HepG2 (cell line): ENCODE measurements around the gene CHN2. TPM values are rescaled to one million over a fixed set of nuclear protein-coding genes. Genes with fewer than 3 reads are reported as not detected.
A peak's percentile ranks its signal among the peaks of the same experiment; 100 is the strongest.

Experiments
- ATF4 ChIP-seq, 2 experiments: fragments of 450-650 bp in 1 of 2; sonication (generic) in 1 of 2; formaldehyde crosslinking; IDR thresholded peaks; 2 replicates each; pipeline versions ENCODE4 v1.5.0 to v1.8.0; 2020 to 2022; ENCODE audit warnings: mild to moderate bottlenecking in 1 of 2, missing genetic modification reagents in 1 of 2
- BATF2 ChIP-seq: sonication (generic); formaldehyde crosslinking; IDR thresholded peaks from 2 replicates; pipeline ENCODE4 v1.8.0; 2022; ENCODE audit warnings: mild to moderate bottlenecking, missing genetic modification reagents, moderate library complexity
- CENPT ChIP-seq: sonication (generic); formaldehyde crosslinking; IDR thresholded peaks from 2 replicates; pipeline ENCODE4 v1.8.0; 2022; ENCODE audit warnings: low read depth, mild to moderate bottlenecking, moderate library complexity, missing genetic modification reagents
- ESRRA ChIP-seq: sonication (generic); formaldehyde crosslinking; IDR thresholded peaks from 2 replicates; pipeline ENCODE4 v1.5.1; 2020; ENCODE audit warnings: mild to moderate bottlenecking, low read depth, missing genetic modification reagents
- EZH2 ChIP-seq: conservative IDR thresholded peaks from 2 replicates; pipeline ENCODE4 v1.6.1; 2012; ENCODE audit warnings: mild to moderate bottlenecking, low read depth, low read length, moderate library complexity
- FOXP1 ChIP-seq, 2 experiments: fragments of 450-650 bp in 1 of 2; IDR thresholded peaks; 2 replicates each; pipeline ENCODE4 v1.6.1; 2017 to 2018; ENCODE audit warnings: antibody characterized with exemption in 1 of 2
- GABPA ChIP-seq, 2 experiments: IDR thresholded peaks; 2 replicates each; pipeline ENCODE4 v1.6.1; 2011 to 2016; ENCODE audit warnings: low read depth in 2 of 2, low read length in 1 of 2, missing biosample characterization in 1 of 2, missing genetic modification characterization in 1 of 2
- GZF1 ChIP-seq: sonication (generic); formaldehyde crosslinking; IDR thresholded peaks from 2 replicates; pipeline ENCODE4 v1.5.1; 2020; ENCODE audit warnings: mild to moderate bottlenecking, missing genetic modification reagents
- HNRNPUL1 ChIP-seq: fragments of 200-400 bp; formaldehyde crosslinking; IDR thresholded peaks from 2 replicates; pipeline ENCODE4 v1.6.1; 2017; ENCODE audit warnings: low read depth, mild to moderate bottlenecking, low read length, moderate library complexity
- HOXA9 ChIP-seq: sonication (generic); formaldehyde crosslinking; IDR thresholded peaks from 2 replicates; pipeline ENCODE4 v1.8.1; 2022; ENCODE audit warnings: missing genetic modification reagents, mild to moderate bottlenecking, moderate library complexity, borderline replicate concordance
- NONO ChIP-seq, 2 experiments: fragments of 450-650 bp in 1 of 2; sonication (generic) in 1 of 2; formaldehyde crosslinking in 1 of 2; IDR thresholded peaks in 1 of 2; conservative IDR thresholded peaks in 1 of 2; 2 replicates each; pipeline versions ENCODE4 v1.6.1 to v1.8.0; 2017 to 2022; ENCODE audit warnings: mild to moderate bottlenecking in 1 of 2, missing genetic modification reagents in 1 of 2, moderate library complexity in 1 of 2
- NR0B2 ChIP-seq: sonication (generic); formaldehyde crosslinking; IDR thresholded peaks from 2 replicates; pipeline ENCODE4 v1.4.0; 2020; ENCODE audit warnings: mild to moderate bottlenecking, missing genetic modification reagents
- PHF20 ChIP-seq: sonication (generic); formaldehyde crosslinking; IDR thresholded peaks from 2 replicates; pipeline ENCODE4 v1.5.0; 2020; ENCODE audit warnings: mild to moderate bottlenecking, missing genetic modification reagents
- POLR2A ChIP-seq, 2 experiments: IDR thresholded peaks; 2 replicates each; pipeline ENCODE4 v1.6.1; 2011; ENCODE audit warnings: low read depth in 2 of 2, low read length in 2 of 2, mild to moderate bottlenecking in 1 of 2, moderate library complexity in 1 of 2; ENCODE audit not compliant: insufficient read depth in 1 of 2
- REL ChIP-seq: sonication (generic); formaldehyde crosslinking; conservative IDR thresholded peaks from 2 replicates; pipeline ENCODE4 v1.8.0; 2022; ENCODE audit warnings: mild to moderate bottlenecking, missing genetic modification reagents, moderate library complexity
- SAP130 ChIP-seq: IDR thresholded peaks from 2 replicates; pipeline ENCODE4 v1.6.1; 2016; ENCODE audit warnings: low read depth
- SP4 ChIP-seq: sonication (generic); formaldehyde crosslinking; IDR thresholded peaks from 2 replicates; pipeline ENCODE4 v1.8.1; 2023; ENCODE audit warnings: mild to moderate bottlenecking, missing genetic modification reagents
- TCF7 ChIP-seq: sonication (generic); IDR thresholded peaks from 2 replicates; pipeline ENCODE4 v1.6.1; 2016; ENCODE audit warnings: antibody characterized with exemption, low read depth
- ZBTB1 ChIP-seq: sonication (generic); formaldehyde crosslinking; IDR thresholded peaks from 2 replicates; pipeline ENCODE4 v1.4.0; 2020; ENCODE audit warnings: missing genetic modification reagents, borderline replicate concordance
- ZBTB43 ChIP-seq: sonication (generic); formaldehyde crosslinking; conservative IDR thresholded peaks from 2 replicates; pipeline ENCODE4 v1.4.0; 2020; ENCODE audit warnings: missing genetic modification reagents
- ZNF143 ChIP-seq: sonication (generic); formaldehyde crosslinking; IDR thresholded peaks from 2 replicates; pipeline ENCODE4 v1.4.0; 2020; ENCODE audit warnings: missing genetic modification reagents
- ZNF274 ChIP-seq: sonication (generic); formaldehyde crosslinking; IDR thresholded peaks from 2 replicates; pipeline ENCODE4 v1.5.1; 2020; ENCODE audit warnings: mild to moderate bottlenecking, missing genetic modification reagents
- ZNF343 ChIP-seq: sonication (generic); formaldehyde crosslinking; IDR thresholded peaks from 2 replicates; pipeline ENCODE4 v1.4.0; 2020; ENCODE audit warnings: mild to moderate bottlenecking, missing genetic modification reagents
- ZNF460 ChIP-seq: sonication (generic); formaldehyde crosslinking; IDR thresholded peaks from 2 replicates; pipeline ENCODE4 v1.5.1; 2020; ENCODE audit warnings: missing genetic modification reagents, mild to moderate bottlenecking, borderline replicate concordance
- ZNF644 ChIP-seq: IDR thresholded peaks from 2 replicates; pipeline ENCODE4 v1.6.1; 2016; ENCODE audit warnings: low read depth
- ZNF740 ChIP-seq: sonication (generic); formaldehyde crosslinking; IDR thresholded peaks from 2 replicates; pipeline ENCODE4 v1.4.0; 2020; ENCODE audit warnings: missing genetic modification reagents
- ZUFSP ChIP-seq: sonication (generic); formaldehyde crosslinking; IDR thresholded peaks from 2 replicates; pipeline ENCODE4 v1.9.0; 2021; ENCODE audit warnings: missing genetic modification reagents, mild to moderate bottlenecking, borderline replicate concordance
- polyA plus RNA-seq, 8 experiments: library from polyadenylated mRNA; depleted of rRNA in 3 of 8; stranded (reverse) in 7 of 8; unstranded in 1 of 8; fragments of >200 nt; fragmentation: Illumina TruSeq in 4 of 8; extraction: Trizol in 4 of 8; gene quantifications; 2 replicates each; pipeline versions ENCODE4 v1.2.1 to v1.2.3, GENCODE V29; 2011 to 2016; ENCODE audit warnings: low read depth in 4 of 8, missing spikeins in 1 of 8, mixed read lengths in 1 of 8; ENCODE audit not compliant: insufficient read depth in 1 of 8
- total RNA-seq, 5 experiments: library from RNA; depleted of rRNA; stranded (reverse); fragments of >200 nt; fragmentation: Illumina TruSeq; extraction: Trizol; gene quantifications; 2 replicates each; pipeline ENCODE4 v1.2.3, GENCODE V29; 2016; ENCODE audit warnings: low read depth in 1 of 5

The CHN2 gene
- total and polyA plus RNA-seq, 2 of the 13 experiments (the other 11 are each of a cell fraction or from before 2014, with no cell fraction given): 23.5 to 30.5 TPM

GRCh38 chr7:29405891-29406290 is 211.3 kb downstream of the CHN2 start (continued):
- TF ChIP-seq ATF4 (CRISPR knock-in tag; IDR thresholded peaks at IDR 0.05): peak in 1 of 2 experiments; percentile 65; a peak in 2 of 4 replicates
- TF ChIP-seq PHF20: no peak
- no peak for TF ChIP-seq EZH2
- TF ChIP-seq ZNF644 (CRISPR knock-in tag): peak; percentile 79
- no peak for TF ChIP-seq ZNF740 (CRISPR knock-in tag)
- no peak for TF ChIP-seq CENPT
- no peak for TF ChIP-seq ESRRA (CRISPR knock-in tag)
- no peak for TF ChIP-seq NR0B2
- TF ChIP-seq BATF2 (CRISPR knock-in tag): no peak
- TF ChIP-seq GZF1 (CRISPR knock-in tag): no peak
- no peak for TF ChIP-seq ZNF143 (CRISPR knock-in tag)
- no peak for TF ChIP-seq HOXA9 (CRISPR knock-in tag)
- no peak for TF ChIP-seq ZNF460 (CRISPR knock-in tag)
- no peak for TF ChIP-seq HNRNPUL1
- TF ChIP-seq SAP130 (CRISPR knock-in tag): peak; percentile 49; the same call in 1 of the 2 replicates
- TF ChIP-seq ZBTB43 (CRISPR knock-in tag): no peak
- no peak for TF ChIP-seq REL (CRISPR knock-in tag)
- TF ChIP-seq ZNF274 (CRISPR knock-in tag): no peak
- TF ChIP-seq ZBTB1: no peak
- TF ChIP-seq SP4 (CRISPR knock-in tag): no peak
- TF ChIP-seq GABPA (IDR thresholded peaks at IDR 0.05; ENCODE audit: low read depth, low read length): no peak
- no peak for TF ChIP-seq GABPA (CRISPR knock-in tag; IDR thresholded peaks at IDR 0.05; ENCODE audit: low read depth)
- TF ChIP-seq TCF7: no peak
- peak; percentile 41; the same call in 1 of the 2 replicates for TF ChIP-seq ZNF343 (CRISPR knock-in tag)
- no peak for TF ChIP-seq ZUFSP
- TF ChIP-seq NONO (IDR thresholded peaks at IDR 0.05): no peak
- TF ChIP-seq NONO (CRISPR knock-in tag; conservative IDR thresholded peaks at IDR 0.05): no peak; the same call in 1 of the 2 replicates
- no peak for TF ChIP-seq POLR2A (IDR thresholded peaks at IDR 0.05; ENCODE audit: insufficient read depth in 1 of 2, low read depth in 2 of 2, low read length in 2 of 2)
- peak; percentile 35; the same call in 1 of the 2 replicates for TF ChIP-seq FOXP1 (IDR thresholded peaks at IDR 0.05)
- TF ChIP-seq FOXP1 (CRISPR knock-in tag; IDR thresholded peaks at IDR 0.05): peak; percentile 60
